ENCODE measurements around the gene MACROD2.
"Not testable (repeated sequence)": the region's sequence is repeated elsewhere in the genome, so short reads cannot be mapped to it uniquely, and the experiment has no call there.

Gene MACROD2

GRCh38 chr20:14197097-14197496 lies 201.8 kb downstream of the MACROD2 start:
- no peak for DNase-seq

DNA sequence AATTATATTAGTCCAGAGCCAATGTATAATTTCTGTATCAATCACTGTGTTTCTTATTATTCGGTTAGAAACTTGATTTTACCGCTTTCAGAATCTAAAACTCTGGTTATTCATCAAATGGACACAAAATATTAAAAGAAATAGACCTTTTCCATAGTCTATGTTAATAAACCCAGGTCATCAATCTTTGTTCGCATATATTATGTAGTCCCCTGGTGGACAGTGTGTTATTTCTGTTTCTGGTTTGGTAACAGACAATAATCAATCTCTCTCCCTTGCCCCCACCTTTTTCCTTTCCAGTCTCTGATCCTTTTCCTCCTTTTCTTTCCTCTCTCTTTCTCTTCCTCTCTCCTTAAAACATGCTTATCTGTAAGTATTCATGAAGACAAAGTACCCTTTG lies 203.1 kb downstream of the MACROD2 start:
- DNase-seq, result no peak

DNA sequence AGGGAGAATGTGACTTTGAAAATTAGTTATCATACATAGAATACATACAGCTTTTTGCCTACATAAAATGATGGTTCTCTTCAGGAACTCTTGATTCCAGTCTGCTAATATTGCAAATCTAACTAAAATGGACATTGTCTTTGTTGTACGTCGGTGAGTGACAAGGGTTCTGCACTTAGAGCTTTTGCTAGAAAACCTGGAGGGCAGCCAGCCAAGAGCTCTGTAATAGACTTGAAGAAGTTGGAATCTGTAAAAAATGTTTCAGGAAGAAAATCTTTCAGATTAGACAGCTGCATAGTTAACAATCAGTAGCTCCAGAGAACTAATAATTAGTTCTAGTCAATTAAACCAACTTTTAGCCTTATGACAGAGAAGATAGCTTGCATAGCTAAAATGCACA lies 203.8 kb downstream of the MACROD2 start:
- DNase-seq, result no peak

GRCh38 chr20:14203657-14204056 lies 208.3 kb downstream of the MACROD2 start:
- no peak for DNase-seq

DNA sequence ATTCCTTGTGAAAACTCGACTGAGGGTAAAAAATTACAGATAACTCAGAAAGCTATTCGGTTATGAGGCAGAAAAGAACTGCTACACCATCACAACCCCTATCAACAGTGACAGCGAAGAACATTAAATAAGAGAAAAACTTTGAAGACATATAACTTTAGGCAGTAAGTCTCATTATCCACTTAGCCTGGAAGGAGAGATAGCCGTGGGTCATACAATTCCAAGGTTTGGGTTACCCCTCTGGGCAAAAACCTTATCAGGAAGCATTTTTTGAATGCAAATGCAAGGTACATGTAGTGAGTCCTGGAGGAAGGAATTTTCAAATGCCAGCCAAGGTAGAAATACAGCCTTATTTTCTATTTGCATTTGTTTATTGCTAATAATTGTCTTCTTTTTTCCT lies 212.3 kb downstream of the MACROD2 start:
- no peak for DNase-seq

- no peak for DNase-seq
Observed at GRCh38 chr20:14208956-14209355, 213.6 kb downstream of the MACROD2 start.

- DNase-seq, result no peak
Observed at GRCh38 chr20:14210146-14210545, 214.8 kb downstream of the MACROD2 start.

DNA sequence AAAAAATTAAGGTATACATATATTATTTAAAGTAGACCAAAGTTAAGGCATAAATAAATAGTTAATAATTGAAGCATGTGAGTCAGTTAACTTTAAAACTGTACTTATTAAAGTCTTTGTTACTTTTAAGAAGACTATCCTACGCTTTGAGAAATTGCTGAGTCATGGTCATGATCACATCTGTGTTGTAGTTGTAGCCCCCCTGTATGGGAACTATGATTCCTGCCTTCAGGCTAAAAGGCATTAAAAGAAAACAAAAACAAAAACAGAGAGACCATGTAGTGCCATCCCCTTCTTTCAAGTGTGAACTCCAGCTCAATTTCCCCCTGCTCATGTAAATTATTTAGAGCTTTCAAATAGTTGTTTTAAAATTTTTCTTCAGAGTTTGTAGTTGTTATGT lies 218.7 kb downstream of the MACROD2 start:
- DNase-seq, result no peak

GRCh38 chr20:14215880-14216279 lies 220.6 kb downstream of the MACROD2 start:
- DNase-seq, result not testable (repeated sequence)

DNA sequence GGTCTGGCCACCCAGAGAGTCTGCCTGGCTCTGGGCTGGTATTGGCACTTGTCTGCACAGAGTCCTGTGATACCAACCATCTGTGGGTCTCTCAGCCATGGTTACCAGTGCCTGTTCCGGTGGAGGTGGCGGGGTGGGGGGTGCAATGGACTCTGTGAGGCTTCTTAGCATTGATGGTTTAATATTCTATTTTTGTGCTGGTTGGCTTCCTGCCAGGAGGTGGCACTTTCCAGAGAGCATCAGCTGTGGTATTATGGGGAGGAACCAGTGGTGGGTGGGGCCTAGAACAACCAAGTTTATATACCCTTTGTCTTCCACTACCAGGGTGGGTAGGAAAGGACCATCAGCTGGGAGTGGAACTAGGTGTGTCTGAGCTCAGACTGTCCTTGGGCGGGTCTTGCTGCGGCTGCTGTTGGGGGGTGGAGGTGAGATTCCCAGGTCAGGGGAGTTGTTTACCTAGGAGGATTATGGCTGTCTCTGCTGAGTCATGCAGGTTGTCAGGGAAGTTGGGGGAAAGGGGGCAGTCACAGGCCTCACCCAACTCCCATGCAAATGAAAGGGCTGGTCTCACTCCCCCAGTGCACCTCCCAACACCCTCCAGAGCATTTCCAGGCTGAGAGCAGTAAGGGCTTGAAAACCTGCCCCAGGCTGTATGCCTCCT lies 224.6 kb downstream of the MACROD2 start:
- DNase-seq, result no peak

DNA sequence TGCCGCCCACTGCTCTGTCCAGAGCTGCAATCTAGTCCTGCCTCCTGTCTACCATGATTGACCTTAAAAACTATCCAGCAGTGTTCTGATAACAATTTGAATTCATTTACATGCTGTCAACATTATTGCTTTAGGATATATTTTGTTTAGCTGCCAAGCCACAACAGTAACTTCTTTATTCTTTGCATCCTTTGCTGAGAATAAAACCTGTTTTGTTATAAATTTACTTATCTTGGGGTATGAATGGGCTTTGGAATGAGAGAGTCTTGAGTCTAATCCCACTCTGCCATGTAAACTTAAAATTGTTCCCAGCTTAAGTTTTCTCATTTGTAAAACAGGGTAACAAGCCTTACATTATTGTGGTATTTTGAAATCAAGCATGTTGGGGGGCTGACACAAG lies 225.7 kb downstream of the MACROD2 start:
- DNase-seq, result no peak

DNA sequence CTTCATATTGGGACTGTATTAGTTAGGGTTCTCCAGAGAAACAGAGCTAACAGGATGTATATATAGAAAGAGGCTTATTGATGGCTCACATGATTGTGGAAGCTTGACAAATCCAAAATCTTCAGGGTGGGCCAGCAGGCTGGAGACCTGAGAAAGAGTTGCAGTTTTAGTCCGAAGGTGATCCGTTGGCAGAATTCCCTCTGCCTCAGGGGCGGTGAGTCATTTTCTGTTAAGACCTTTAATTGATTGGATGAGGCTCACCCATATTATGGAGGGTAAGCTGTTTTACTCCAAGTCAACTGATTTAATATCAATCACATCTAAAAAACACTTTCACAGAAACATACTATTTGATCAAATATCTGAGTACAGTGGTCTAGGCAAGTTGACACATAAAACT lies 228.5 kb downstream of the MACROD2 start:
- no peak for DNase-seq

- not testable (repeated sequence) for DNase-seq
Observed at GRCh38 chr20:14226051-14227049, 231.0 kb downstream of the MACROD2 start.

GRCh38 chr20:14232650-14233049 lies 237.3 kb downstream of the MACROD2 start:
- DNase-seq, result no peak

DNA sequence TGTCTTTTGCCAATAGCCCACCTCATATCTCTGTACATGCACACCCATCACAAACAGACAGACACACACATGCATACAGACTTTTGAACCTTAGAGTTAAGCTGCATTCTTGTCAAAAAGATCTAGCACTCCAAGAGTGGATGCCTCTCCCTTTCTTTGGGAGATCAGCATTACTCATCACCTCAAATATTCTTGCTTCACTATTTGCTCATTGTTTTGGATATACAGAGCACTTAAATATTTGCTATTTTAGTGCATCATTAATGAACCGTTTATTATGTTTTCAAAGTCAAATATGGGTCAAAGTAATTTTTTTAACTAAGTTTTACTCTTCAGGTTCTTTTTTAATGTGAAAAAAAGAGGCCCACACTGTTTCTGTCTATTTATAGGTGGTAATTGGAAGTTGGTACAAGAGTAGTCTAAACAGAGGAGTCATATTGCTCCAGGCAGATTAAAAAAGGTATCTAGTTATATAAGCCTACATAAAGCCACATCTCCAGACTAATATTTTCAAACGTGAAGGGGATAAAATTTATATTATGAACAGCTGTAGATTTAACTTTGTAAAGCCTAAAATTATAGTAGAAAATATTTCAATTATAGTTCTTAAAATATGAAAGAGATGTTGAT lies 239.5 kb downstream of the MACROD2 start:
- peak; percentile 23 for DNase-seq

DNA sequence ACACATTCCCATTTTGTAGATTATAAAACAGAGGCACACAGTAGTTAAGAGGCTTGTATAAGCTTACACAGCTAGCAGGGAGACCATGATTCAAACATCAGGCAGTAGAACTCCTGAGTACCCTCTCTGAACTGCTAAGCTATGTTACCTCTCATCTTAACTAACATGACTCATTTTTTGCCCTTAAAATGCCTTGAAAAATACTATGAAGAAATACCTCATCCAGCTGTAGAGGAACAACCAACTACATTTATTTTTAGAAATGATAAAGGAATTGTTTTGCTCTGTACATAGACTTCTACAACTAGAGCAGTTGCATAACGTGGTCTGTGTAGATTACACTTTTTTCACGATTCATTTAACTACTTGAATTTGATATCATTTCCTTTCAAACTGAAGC lies 240.0 kb downstream of the MACROD2 start:
- DNase-seq, result peak; percentile 35

DNA sequence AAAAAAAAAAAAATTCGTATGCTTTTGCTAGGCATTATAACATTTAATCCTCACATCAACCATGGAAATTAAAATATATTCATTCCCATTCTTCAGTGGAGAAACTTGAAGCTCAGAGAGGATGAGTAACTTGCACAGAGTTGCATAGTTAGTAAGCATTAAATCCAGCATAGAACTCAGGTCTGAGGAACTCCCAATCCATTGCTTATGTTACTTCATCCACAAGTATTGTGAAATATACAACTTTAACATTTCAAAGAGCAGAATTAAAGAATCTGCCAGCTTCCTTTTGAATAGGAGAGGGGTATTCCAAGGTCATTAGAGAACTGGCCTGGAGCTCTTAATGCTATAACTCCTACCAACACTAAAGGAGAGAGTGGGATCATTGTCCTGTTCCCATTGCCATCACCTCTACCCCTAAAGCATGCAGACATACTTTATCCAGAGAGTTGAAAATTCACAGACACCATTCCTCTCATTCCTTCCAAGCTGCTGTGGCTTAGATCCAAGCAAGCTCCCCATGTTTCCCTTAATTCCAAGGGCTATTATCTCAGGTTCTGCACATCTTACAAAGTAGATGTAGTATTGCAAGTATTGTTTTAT lies 250.2 kb downstream of the MACROD2 start:
- no peak for DNase-seq

DNA sequence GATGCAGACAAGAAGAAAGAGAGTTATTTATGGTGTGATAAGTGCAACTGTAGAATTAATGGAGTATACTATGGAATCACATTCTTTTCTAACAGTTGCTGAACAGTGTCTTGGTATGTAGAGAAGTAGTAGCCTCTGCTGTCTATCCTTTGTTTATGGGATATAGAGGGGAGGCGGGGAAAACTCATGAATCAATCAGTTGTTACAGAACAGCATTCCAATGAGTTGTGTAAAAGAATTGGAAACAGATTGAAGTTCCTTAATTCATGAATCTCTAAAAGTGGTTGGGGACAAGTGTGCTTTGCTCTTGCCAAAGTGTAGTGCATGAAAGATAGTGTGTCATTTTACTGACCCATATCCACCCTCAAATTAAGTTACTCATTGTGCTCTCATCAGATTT lies 264.4 kb downstream of the MACROD2 start:
- no peak for DNase-seq

DNA sequence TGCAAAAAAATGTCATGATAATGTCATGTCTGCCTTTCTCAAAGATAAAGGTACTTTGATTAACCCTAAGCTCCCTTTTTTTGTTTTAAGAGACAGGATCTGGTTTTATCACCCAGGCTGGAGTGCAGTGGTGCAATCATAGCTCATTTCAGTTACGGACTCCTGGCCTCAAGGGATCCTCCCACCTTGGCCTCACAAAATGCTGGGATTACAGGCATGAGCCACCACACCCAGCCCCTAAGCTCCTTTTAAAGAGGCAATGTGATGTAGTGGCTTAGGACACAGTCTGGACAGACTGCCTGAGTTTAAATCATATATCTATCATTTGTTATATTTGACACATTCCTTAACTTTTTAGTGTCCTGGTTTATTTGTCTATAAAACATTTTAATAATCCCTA lies 265.1 kb downstream of the MACROD2 start:
- no peak for DNase-seq

GRCh38 chr20:14264869-14265268 lies 269.6 kb downstream of the MACROD2 start:
- DNase-seq, result peak; percentile 3

- no peak for DNase-seq
Observed at GRCh38 chr20:14266246-14266645, 270.9 kb downstream of the MACROD2 start.

DNA sequence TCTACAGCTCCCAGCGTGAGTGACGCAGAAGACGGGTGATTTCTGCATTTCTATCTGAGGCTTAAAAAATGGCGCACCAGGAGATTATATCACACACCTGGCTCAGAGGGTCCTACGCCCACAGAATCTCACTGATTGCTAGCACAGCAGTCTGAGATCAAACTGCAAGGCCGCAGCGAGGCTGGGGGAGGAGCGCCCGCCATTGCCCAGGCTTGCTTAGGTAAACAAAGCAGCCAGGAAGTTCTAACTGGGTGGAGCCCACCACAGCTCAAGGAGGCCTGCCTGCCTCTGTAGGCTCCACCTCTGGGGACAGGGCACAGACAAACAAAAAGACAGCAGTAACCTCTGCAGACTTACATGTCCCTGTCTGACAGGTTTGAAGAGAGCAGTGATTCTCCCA lies 275.4 kb downstream of the MACROD2 start:
- DNase-seq, result not testable (repeated sequence)

DNA sequence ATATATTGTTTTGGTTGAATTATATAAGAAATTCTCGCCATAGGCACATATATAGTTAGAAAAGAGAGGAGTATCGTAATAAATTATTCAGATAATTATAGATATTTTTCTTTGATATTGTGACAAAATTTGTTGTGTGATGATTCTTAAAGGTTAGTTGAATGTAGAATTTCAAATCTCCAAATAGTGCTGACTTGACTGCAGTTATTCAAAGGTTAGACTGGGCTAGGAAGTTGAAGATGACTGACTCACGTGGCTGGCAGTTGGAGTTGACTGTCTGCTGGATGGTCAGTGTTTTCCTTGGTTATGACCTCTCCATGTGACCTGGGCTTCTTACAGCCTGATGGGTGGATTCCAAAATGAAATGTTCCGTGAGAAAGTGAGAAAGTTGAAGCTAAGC lies 286.8 kb downstream of the MACROD2 start:
- no peak for DNase-seq

Measured in amniotic stem cell (primary cell).